Activated B cell treated with CpG ODN at 0.5 μM for 24 hours (primary cell): ENCODE measurements around the gene UGT2B15. TPM values are rescaled to one million over a fixed set of nuclear protein-coding genes. Genes with fewer than 3 reads are reported as not detected.
"Not testable (repeated sequence)": the region's sequence is repeated elsewhere in the genome, so short reads cannot be mapped to it uniquely, and the experiment has no call there.

ENCODE experiments used
- ATAC-seq: fragments of 200-7000 bp; cut with Tn5 transposase; one replicate; pipeline ENCODE4 v1.10.0; 2021; ENCODE audit warnings: low read depth, mild to moderate bottlenecking, moderate library complexity
- CTCF ChIA-PET: fragments of 350-600 bp; sonication (Branson Sonifier 250); formaldehyde crosslinking; loops from one replicate; lab custom pipeline; 2021; ENCODE audit warnings: antibody characterized with exemption; lab: Charles Lee
- POLR2A ChIA-PET: fragments of 350-600 bp; sonication (Branson Sonifier 250); formaldehyde crosslinking; loops from one replicate; lab custom pipeline; 2021; ENCODE audit warnings: antibody characterized with exemption; lab: Charles Lee
- DNase-seq: peaks from one replicate; pipeline ENCODE4 v3.0.0; 2022
- H3K27ac Mint-ChIP-seq: one replicate; pipeline ENCODE4 v1.8.0; 2020; ENCODE audit warnings: mixed read lengths
- H3K27me3 Mint-ChIP-seq: one replicate; pipeline ENCODE4 v1.8.0; 2021; ENCODE audit warnings: mixed read lengths
- H3K36me3 Mint-ChIP-seq: one replicate; pipeline ENCODE4 v1.8.0; 2021; ENCODE audit warnings: low read depth, mixed read lengths
- H3K4me1 Mint-ChIP-seq: one replicate; pipeline ENCODE4 v1.8.0; 2021; ENCODE audit warnings: mixed read lengths
- H3K4me3 Mint-ChIP-seq: one replicate; pipeline ENCODE4 v1.8.0; 2020; ENCODE audit warnings: mild to moderate bottlenecking, mixed read lengths
- H3K9me3 Mint-ChIP-seq: one replicate; pipeline ENCODE4 v1.8.0; 2020; ENCODE audit warnings: mixed read lengths
- intact Hi-C: fragments of 100-400 bp; cut with micrococcal nuclease; formaldehyde crosslinking; loops from one replicate; pipeline ENCODE4 v1.15.1; 2024
- total RNA-seq: library from RNA; stranded (reverse); gene quantifications from 2 replicates; pipeline ENCODE4 v1.2.3, GENCODE V29; 2022
- TF ChIP-seq, protein P1 (sequence below): fragments of 200-600 bp; IDR thresholded peaks from one replicate; pipeline ENCODE4 v1.8.0; 2022; ENCODE audit warnings: antibody characterized with exemption, mild to moderate bottlenecking

Gene UGT2B15
- total RNA-seq, 1 donor from 2014 or later, result 0.44 TPM

DNA sequence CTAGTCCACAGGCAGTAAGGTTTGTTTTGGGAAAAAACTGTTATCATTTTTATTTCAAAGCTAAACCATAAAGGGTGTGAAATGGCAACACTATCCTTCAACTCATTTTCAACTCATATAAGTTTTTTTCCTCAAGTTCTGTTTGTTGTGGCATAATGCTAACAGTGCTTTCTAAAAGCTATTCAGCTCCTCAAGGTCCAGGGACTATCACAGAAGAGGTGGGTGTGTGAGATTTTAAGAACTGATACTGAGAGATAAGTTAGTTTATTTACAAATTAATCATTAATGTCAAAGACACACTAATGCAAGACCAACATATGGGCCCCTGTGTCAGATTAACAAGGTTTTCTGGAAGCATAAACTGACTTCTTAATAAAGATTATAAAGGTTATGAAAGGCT lies 11.8 kb downstream of the UGT2B15 start:
- H3K27me3 Mint-ChIP-seq, result no peaks in the 10 kb centered on the region
- intact Hi-C loops, result loop anchor here (5.0 kb wide), 1 partner anchor 161 kb away; no protein-coding TSS in a partner anchor
- CTCF ChIA-PET, result no interaction called here
- no peaks in the 10 kb centered on the region for H3K9me3 Mint-ChIP-seq
- ATAC-seq (no peak), DNase-seq (no peak)
- POLR2A ChIA-PET, result no interaction called here
- TF ChIP-seq, protein P1, sequence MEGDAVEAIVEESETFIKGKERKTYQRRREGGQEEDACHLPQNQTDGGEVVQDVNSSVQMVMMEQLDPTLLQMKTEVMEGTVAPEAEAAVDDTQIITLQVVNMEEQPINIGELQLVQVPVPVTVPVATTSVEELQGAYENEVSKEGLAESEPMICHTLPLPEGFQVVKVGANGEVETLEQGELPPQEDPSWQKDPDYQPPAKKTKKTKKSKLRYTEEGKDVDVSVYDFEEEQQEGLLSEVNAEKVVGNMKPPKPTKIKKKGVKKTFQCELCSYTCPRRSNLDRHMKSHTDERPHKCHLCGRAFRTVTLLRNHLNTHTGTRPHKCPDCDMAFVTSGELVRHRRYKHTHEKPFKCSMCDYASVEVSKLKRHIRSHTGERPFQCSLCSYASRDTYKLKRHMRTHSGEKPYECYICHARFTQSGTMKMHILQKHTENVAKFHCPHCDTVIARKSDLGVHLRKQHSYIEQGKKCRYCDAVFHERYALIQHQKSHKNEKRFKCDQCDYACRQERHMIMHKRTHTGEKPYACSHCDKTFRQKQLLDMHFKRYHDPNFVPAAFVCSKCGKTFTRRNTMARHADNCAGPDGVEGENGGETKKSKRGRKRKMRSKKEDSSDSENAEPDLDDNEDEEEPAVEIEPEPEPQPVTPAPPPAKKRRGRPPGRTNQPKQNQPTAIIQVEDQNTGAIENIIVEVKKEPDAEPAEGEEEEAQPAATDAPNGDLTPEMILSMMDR, result no peak
- no peak overlapping the region for H3K27ac Mint-ChIP-seq
- no peaks in the 10 kb centered on the region for H3K36me3 Mint-ChIP-seq
- H3K4me3 Mint-ChIP-seq, result no peak overlapping the region
- no peaks in the 10 kb centered on the region for H3K4me1 Mint-ChIP-seq

GRCh38 chr4:68657022-68657594 lies 13.3 kb downstream of the UGT2B15 start:
- intact Hi-C loops, result loop anchor here (5.0 kb wide), 1 partner anchor 160 kb away; no protein-coding TSS in a partner anchor
- H3K27ac Mint-ChIP-seq, H3K4me3 Mint-ChIP-seq, H3K4me1 Mint-ChIP-seq, ATAC-seq, CTCF ChIA-PET, POLR2A ChIA-PET, H3K9me3 Mint-ChIP-seq, H3K36me3 Mint-ChIP-seq, H3K27me3 Mint-ChIP-seq, DNase-seq: not testable (repeated sequence)

DNA sequence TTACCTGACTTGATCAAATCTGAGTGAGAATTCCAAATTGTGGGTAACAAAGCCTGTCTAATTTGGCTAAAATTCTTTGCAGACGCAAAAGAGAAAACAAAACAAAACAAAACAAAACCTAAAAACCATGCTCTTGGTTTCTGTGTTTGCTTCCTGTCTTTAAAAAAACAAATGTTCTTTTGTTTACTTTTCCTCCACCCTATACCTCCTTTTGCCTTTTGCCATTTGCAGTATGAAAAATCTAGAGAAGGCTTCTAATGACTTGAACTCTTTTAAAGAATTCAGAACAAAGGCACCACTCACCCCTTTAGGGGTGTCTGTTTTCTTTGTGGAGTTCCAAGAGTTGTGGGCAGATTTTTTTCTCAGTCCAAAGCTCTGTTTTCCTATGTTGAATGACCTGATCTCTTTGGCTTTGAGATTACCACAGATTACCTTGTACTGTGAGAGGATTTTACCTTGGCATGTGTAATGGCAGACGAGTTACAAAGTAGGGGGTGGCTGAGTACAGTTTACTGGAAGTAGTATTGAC lies 13.9 kb downstream of the UGT2B15 start:
- H3K4me3 Mint-ChIP-seq, H3K4me1 Mint-ChIP-seq, H3K27ac Mint-ChIP-seq, H3K36me3 Mint-ChIP-seq, POLR2A ChIA-PET, DNase-seq, H3K9me3 Mint-ChIP-seq, ATAC-seq, H3K27me3 Mint-ChIP-seq, CTCF ChIA-PET: not testable (repeated sequence)
- intact Hi-C loops, result loop anchor here (5.0 kb wide), 1 partner anchor 159 kb away; no protein-coding TSS in a partner anchor

GRCh38 chr4:68655764-68656444 lies 14.5 kb downstream of the UGT2B15 start:
- DNase-seq, result no peak
- ChIA-PET POLR2A (no interaction called here), CTCF (no interaction called here)
- Mint-ChIP-seq H3K4me1 (no peaks in the 10 kb centered on the region), H3K36me3 (no peaks in the 10 kb centered on the region), H3K27ac (no peak overlapping the region), H3K9me3 (no peaks in the 10 kb centered on the region), H3K27me3 (no peaks in the 10 kb centered on the region), H3K4me3 (no peak overlapping the region)
- ATAC-seq, result no peak
- intact Hi-C loops, result loop anchor here (5.0 kb wide), 1 partner anchor 159 kb away; no protein-coding TSS in a partner anchor
- TF ChIP-seq, protein P1, result no peak

GRCh38 chr4:68654946-68655721 lies 15.3 kb downstream of the UGT2B15 start:
- no peaks in the 10 kb centered on the region for H3K36me3 Mint-ChIP-seq
- DNase-seq, result no peak
- H3K27ac Mint-ChIP-seq, result no peak overlapping the region
- no peaks in the 10 kb centered on the region for H3K27me3 Mint-ChIP-seq
- POLR2A ChIA-PET, result no interaction called here
- TF ChIP-seq, protein P1, result no peak
- intact Hi-C loops, result loop anchor here (5.0 kb wide), 1 partner anchor 158 kb away; no protein-coding TSS in a partner anchor
- H3K4me1 Mint-ChIP-seq, result no peaks in the 10 kb centered on the region
- no peak for ATAC-seq
- CTCF ChIA-PET, result no interaction called here
- no peaks in the 10 kb centered on the region for H3K9me3 Mint-ChIP-seq
- H3K4me3 Mint-ChIP-seq, result no peak overlapping the region
